ENCODE data around the gene OLFML1. TPM values are rescaled to one million over a fixed set of nuclear protein-coding genes. Genes with fewer than 3 reads are reported as not detected.

Gene OLFML1
- total and polyA plus RNA-seq, 10 of the 15 experiments (the other 5 are each of a cell fraction or from before 2014, with no cell fraction given): 0.04 to 0.71 (median 0.21) TPM; not detected in 6

GRCh38 chr11:7547687-7548086 is 62.4 kb downstream of the OLFML1 start:
- DNase-seq (ENCODE audit: low read depth, low spot score) (no peak), FAIRE-seq (no peak), ATAC-seq (no peak)
- H3K36me3 ChIP-seq (ENCODE audit: control insufficient read depth in 2 of 2, insufficient read depth in 2 of 2, low read length in 1 of 2): peaks cover 4 to 13% of the 10 kb centered on the region in 2 experiments; a peak in 3 of 4 replicates
- no TSS peak for BruUV-seq (replicated peaks)
- in situ Hi-C loops (cut with MboI): no loop called here
- H3K79me2 ChIP-seq (ENCODE audit: control insufficient read depth, insufficient read depth, low read length): peaks cover 62% of the 10 kb centered on the region
- no peaks in the 10 kb centered on the region; the same call in none of the 2 replicates for H4K20me1 ChIP-seq (ENCODE audit: control insufficient read depth, insufficient read depth)
- no peak overlapping the region for H2AFZ ChIP-seq (ENCODE audit: control insufficient read depth, low read depth, low read length)
- peaks cover 7% of the 10 kb centered on the region for H3K4me1 ChIP-seq (ENCODE audit: control insufficient read depth, insufficient read depth, low read length)
- intact Hi-C loops (cut with micrococcal nuclease; ENCODE audit: unreplicated experiment): loop anchor here (2.0 kb wide), 1 partner anchor 117 kb away; no protein-coding TSS in a partner anchor
- 98% methylated on average over 4 of the region's 4 CpGs for WGBS (ENCODE audit: insufficient coverage, insufficient replicate concordance, low lambda C conversion rate, missing lambda C conversion rate)
- no peaks in the 10 kb centered on the region for H3K9me3 ChIP-seq (replicated peaks; ENCODE audit: control insufficient read depth, insufficient read depth, low read length)
- no peaks in the 10 kb centered on the region for H3K27me3 ChIP-seq (replicated peaks in 1 of 2; ENCODE audit: control insufficient read depth in 2 of 2, insufficient read depth in 2 of 2, low read length in 1 of 2)
- H3K4me3 ChIP-seq: no peak overlapping the region
- SMC1A ChIA-PET (ENCODE audit: uncharacterized antibody, unreplicated experiment): interaction anchor here (0.5 to 7.8 kb wide), 9 partner anchors 14 to 103 kb away, joined by 3 to 60 read pairs (median 4); partner anchors contain the start of gene PPFIBP2
- POLR2A ChIA-PET: interaction anchor here (1.4 to 2.1 kb wide), 2 partner anchors 27 to 34 kb away, joined by 3 to 7 read pairs; partner anchors contain the start of gene PPFIBP2
- H3K27ac ChIP-seq (ENCODE audit: control insufficient read depth, insufficient read depth): no peak overlapping the region
- no peak for TF ChIP-seq CREM (IDR thresholded peaks at IDR 0.05; ENCODE audit: low read depth)
- no peak for TF ChIP-seq EP300 (IDR thresholded peaks at IDR 0.05; ENCODE audit: borderline replicate concordance in 1 of 2, control insufficient read depth in 1 of 2, low read depth in 2 of 2, low read length in 2 of 2)
- no peak for TF ChIP-seq CHD1 (IDR thresholded peaks at IDR 0.05; ENCODE audit: low read depth, low read length)
- TF ChIP-seq ATF7 (IDR thresholded peaks at IDR 0.05; ENCODE audit: low read depth): no peak
- no peak for TF ChIP-seq MTA2 (IDR thresholded peaks at IDR 0.05; ENCODE audit: low read depth)
- no peak for TF ChIP-seq SMARCA5 (IDR thresholded peaks at IDR 0.05)
- no peak for TF ChIP-seq MLLT1 (IDR thresholded peaks at IDR 0.05)
- no peak for TF ChIP-seq BHLHE40 (IDR thresholded peaks at IDR 0.05; ENCODE audit: borderline replicate concordance in 1 of 2, low read depth in 2 of 2, low read length in 1 of 2)
- no peak for TF ChIP-seq ATF3 (IDR thresholded peaks at IDR 0.05; ENCODE audit: borderline replicate concordance, extremely low read depth, low read depth, low read length)
- no peak for TF ChIP-seq ZNF24 (IDR thresholded peaks at IDR 0.05)
- no peak for TF ChIP-seq CREB1 (IDR thresholded peaks at IDR 0.05; ENCODE audit: low read depth)
- no peak for TF ChIP-seq CUX1 (IDR thresholded peaks at IDR 0.05; ENCODE audit: insufficient replicate concordance, low read depth, low read length)
- TF ChIP-seq E2F4 (IDR thresholded peaks at IDR 0.05; ENCODE audit: low read depth, low read length): no peak
- CTCF ChIA-PET: interaction anchor here (1.0 to 4.6 kb wide), 11 partner anchors 11 to 138 kb away, joined by 3 to 33 read pairs (median 7); partner anchors contain the start of gene PPFIBP2
- H3K4me2 ChIP-seq (ENCODE audit: control insufficient read depth, insufficient read depth): no peak overlapping the region
- no peak overlapping the region for H3K9ac ChIP-seq (ENCODE audit: control insufficient read depth, insufficient read depth, low read length)
- RAD21 ChIA-PET (ENCODE audit: unreplicated experiment): interaction anchor here (1.1 to 6.3 kb wide), 5 partner anchors 12 to 105 kb away, joined by 3 to 46 read pairs (median 11); partner anchors contain the start of gene PPFIBP2
